MM.1S (cell line): Measurements from ENCODE around the gene PAN2.

ENCODE experiments used
- DNase-seq: peaks from one replicate; pipeline ENCODE4 v3.0.0-alpha.2; 2015
- H2AFZ ChIP-seq: fragments of 300-600 bp; sonication (generic); 2 replicates; pipeline ENCODE4 v1.6.0; 2016; ENCODE audit warnings: antibody characterized with exemption, low read length
- H3F3A ChIP-seq: fragments of 300-600 bp; sonication (generic); 2 replicates; pipeline ENCODE4 v1.6.1; 2016; ENCODE audit warnings: mild to moderate bottlenecking, antibody characterized with exemption, low read length, moderate library complexity, mixed read lengths; ENCODE audit not compliant: insufficient read depth
- H3K27ac ChIP-seq: fragments of 300-600 bp; sonication (generic); 2 replicates; pipeline ENCODE4 v1.5.1; 2016; ENCODE audit warnings: mild to moderate bottlenecking, low read length
- H3K27me3 ChIP-seq: fragments of 300-600 bp; sonication (generic); replicated peaks from 2 replicates; pipeline ENCODE4 v1.6.0; 2016; ENCODE audit warnings: low read length; ENCODE audit not compliant: insufficient read depth
- H3K36me3 ChIP-seq: fragments of 300-600 bp; sonication (generic); replicated peaks from 2 replicates; pipeline ENCODE4 v1.6.1; 2016; ENCODE audit warnings: mild to moderate bottlenecking, low read length, mixed read lengths; ENCODE audit not compliant: insufficient read depth
- H3K4me1 ChIP-seq: fragments of 300-600 bp; sonication (generic); 2 replicates; pipeline ENCODE4 v1.6.1; 2016; ENCODE audit warnings: low read length, mixed read lengths
- H3K4me2 ChIP-seq: fragments of 300-600 bp; sonication (generic); 2 replicates; pipeline ENCODE4 v1.6.0; 2016; ENCODE audit warnings: low read depth, low read length
- H3K4me3 ChIP-seq: fragments of 300-600 bp; sonication (generic); 2 replicates; pipeline ENCODE4 v1.5.1; 2016; ENCODE audit warnings: low read length, mixed read lengths
- H3K79me2 ChIP-seq: fragments of 300-600 bp; sonication (generic); 2 replicates; pipeline ENCODE4 v1.6.1; 2016; ENCODE audit warnings: mixed run types, low read length, mixed read lengths
- H3K9ac ChIP-seq: fragments of 300-600 bp; sonication (generic); 2 replicates; pipeline ENCODE4 v1.6.1; 2016; ENCODE audit warnings: low read length, mixed read lengths
- H3K9me2 ChIP-seq: fragments of 300-600 bp; sonication (generic); replicated peaks from 2 replicates; pipeline ENCODE4 v1.6.1; 2016; ENCODE audit warnings: mild to moderate bottlenecking, low read length, mixed read lengths; ENCODE audit not compliant: insufficient read depth
- H3K9me3 ChIP-seq: fragments of 300-600 bp; sonication (generic); replicated peaks from 2 replicates; pipeline ENCODE4 v1.6.1; 2016; ENCODE audit warnings: mild to moderate bottlenecking, low read length, mixed read lengths; ENCODE audit not compliant: insufficient read depth
- H4K20me1 ChIP-seq: fragments of 300-600 bp; sonication (generic); 2 replicates; pipeline ENCODE4 v1.6.1; 2016; ENCODE audit warnings: mild to moderate bottlenecking, low read length, moderate library complexity, mixed read lengths; ENCODE audit not compliant: insufficient read depth
- CTCF ChIP-seq: fragments of 300-600 bp; sonication (generic); IDR thresholded peaks from 2 replicates; pipeline ENCODE4 v1.5.1; 2016; ENCODE audit warnings: antibody characterized with exemption, low read length, mixed read lengths
- EZH2 ChIP-seq: fragments of 300-600 bp; sonication (generic); optimal IDR thresholded peaks from 2 replicates; pipeline ENCODE3; 2017; ENCODE audit warnings: low read depth, mild to moderate bottlenecking, antibody characterized with exemption, low read length, mixed read lengths
- EZH2phosphoT487 ChIP-seq: fragments of 300-600 bp; sonication (generic); IDR thresholded peaks from 2 replicates; pipeline ENCODE4 v1.6.1; 2018; ENCODE audit warnings: antibody characterized with exemption, low read length

The PAN2 gene

GRCh38 chr12:56296295-56296694 is 37.5 kb downstream of the PAN2 start:
- H3K4me1 ChIP-seq = peaks cover 14% of the 10 kb centered on the region

GRCh38 chr12:56293795-56294194 is 40.0 kb downstream of the PAN2 start:
- H3K4me3 ChIP-seq = no peak overlapping the region
- no peaks in the 10 kb centered on the region for H3K9me2 ChIP-seq
- H3K36me3 ChIP-seq = peaks cover 12% of the 10 kb centered on the region; the same call in 1 of the 2 replicates
- no peak overlapping the region for H2AFZ ChIP-seq
- no peaks in the 10 kb centered on the region; the same call in 1 of the 2 replicates for H3F3A ChIP-seq
- H4K20me1 ChIP-seq = peaks cover 4% of the 10 kb centered on the region; the same call in 1 of the 2 replicates
- H3K27me3 ChIP-seq = no peaks in the 10 kb centered on the region
- DNase-seq = no peak
- peaks cover 8% of the 10 kb centered on the region for H3K4me1 ChIP-seq
- peaks cover 97% of the 10 kb centered on the region for H3K79me2 ChIP-seq
- H3K9me3 ChIP-seq = no peaks in the 10 kb centered on the region
- no peak for TF ChIP-seq CTCF
- no peak for TF ChIP-seq EZH2
- TF ChIP-seq EZH2phosphoT487 = no peak
- no peak overlapping the region for H3K9ac ChIP-seq
- no peak overlapping the region for H3K4me2 ChIP-seq
- no peak overlapping the region for H3K27ac ChIP-seq

More at GRCh38 chr12:56296295-56296694, 37.5 kb downstream of the PAN2 start:
- Histone ChIP-seq H4K20me1 (peaks cover 4% of the 10 kb centered on the region; the same call in 1 of the 2 replicates), H3K36me3 (peaks cover 5% of the 10 kb centered on the region; the same call in 1 of the 2 replicates), H3K9me3 (no peaks in the 10 kb centered on the region), H3K9ac (no peak overlapping the region), H3K27ac (no peak overlapping the region), H3K9me2 (no peaks in the 10 kb centered on the region), H3K4me2 (no peak overlapping the region), H3F3A (peaks cover 11% of the 10 kb centered on the region), H3K79me2 (peaks cover 91% of the 10 kb centered on the region), H2AFZ (no peak overlapping the region), H3K27me3 (no peaks in the 10 kb centered on the region), H3K4me3 (no peak overlapping the region)
- no peak for DNase-seq
- TF ChIP-seq CTCF (no peak), EZH2 (no peak), EZH2phosphoT487 (no peak)

GRCh38 chr12:56288705-56289387 is 45.0 kb downstream of the PAN2 start:
- H3K36me3 ChIP-seq = peaks cover 22% of the 10 kb centered on the region
- H2AFZ ChIP-seq = no peak overlapping the region
- H3K9me3 ChIP-seq = no peaks in the 10 kb centered on the region
- H3K27ac ChIP-seq = no peak overlapping the region
- no peaks in the 10 kb centered on the region; the same call in 1 of the 2 replicates for H3F3A ChIP-seq
- H3K4me3 ChIP-seq = no peak overlapping the region
- TF ChIP-seq EZH2phosphoT487 (no peak), EZH2 (no peak), CTCF (no peak)
- H3K9ac ChIP-seq = no peak overlapping the region
- H3K4me1 ChIP-seq = no peaks in the 10 kb centered on the region
- H3K27me3 ChIP-seq = no peaks in the 10 kb centered on the region
- no peaks in the 10 kb centered on the region for H3K9me2 ChIP-seq
- H3K4me2 ChIP-seq = no peak overlapping the region
- peaks cover 3% of the 10 kb centered on the region; the same call in 1 of the 2 replicates for H4K20me1 ChIP-seq
- DNase-seq = no peak
- H3K79me2 ChIP-seq = peaks cover 77% of the 10 kb centered on the region
